ENCODE measurements around the gene CDC14B.

GRCh38 chr9:96460470-96460869 lies 159.2 kb downstream of the CDC14B start:
- TF ChIP-seq CTCF (IDR thresholded peaks at IDR 0.05; ENCODE audit: low read depth, low read length, missing input control) (no peak), REST (IDR thresholded peaks at IDR 0.05) (no peak), GABPA (IDR thresholded peaks at IDR 0.05 in 1 of 2, conservative IDR thresholded peaks at IDR 0.05 in 1 of 2) (no peak), YY1 (IDR thresholded peaks at IDR 0.05) (no peak), ZBTB33 (IDR thresholded peaks at IDR 0.05) (no peak)

Measured in liver (tissue), 3 donors.